DOHH2 (cell line): ENCODE results near the gene C6orf62.
"Not testable (repeated sequence)": the region's sequence is repeated elsewhere in the genome, so short reads cannot be mapped to it uniquely, and the experiment has no call there.

Experiments
- H3F3A ChIP-seq: fragments of 200-600 bp; sonication (generic), shearing (Covaris generic); 2 replicates; pipeline ENCODE4 v1.6.0; 2016; ENCODE audit warnings: antibody characterized with exemption, mild to moderate bottlenecking; ENCODE audit not compliant: control insufficient read depth, insufficient read depth
- H3K27ac ChIP-seq: fragments of 200-600 bp; sonication (generic); 2 replicates; pipeline ENCODE4 v1.5.1; 2014; ENCODE audit warnings: low read depth, mild to moderate bottlenecking, low read length, moderate library complexity
- H3K27me3 ChIP-seq: fragments of 200-600 bp; sonication (generic); 2 replicates; pipeline ENCODE4 v1.6.1; 2014; ENCODE audit warnings: mild to moderate bottlenecking, low read length, mixed read lengths; ENCODE audit not compliant: control insufficient read depth
- H3K36me3 ChIP-seq: fragments of 200-600 bp; sonication (generic); 2 replicates; pipeline ENCODE4 v1.6.1; 2014; ENCODE audit warnings: mild to moderate bottlenecking, low read length, moderate library complexity, mixed read lengths; ENCODE audit not compliant: control insufficient read depth
- H3K4me1 ChIP-seq: fragments of 200-600 bp; sonication (generic); 2 replicates; pipeline ENCODE4 v1.6.1; 2014; ENCODE audit warnings: mild to moderate bottlenecking, low read length, mixed read lengths; ENCODE audit not compliant: control insufficient read depth
- H3K4me2 ChIP-seq: fragments of 200-600 bp; sonication (generic); 2 replicates; pipeline ENCODE4 v1.6.0; 2014; ENCODE audit warnings: mild to moderate bottlenecking, low read length, moderate library complexity
- H3K4me3 ChIP-seq: fragments of 200-600 bp; sonication (generic); 2 replicates; pipeline ENCODE4 v1.5.1; 2014; ENCODE audit warnings: mild to moderate bottlenecking, low read length, mixed read lengths
- H3K79me2 ChIP-seq: fragments of 200-600 bp; sonication (generic); 2 replicates; pipeline ENCODE4 v1.6.1; 2014; ENCODE audit warnings: mild to moderate bottlenecking, low read length, mixed read lengths; ENCODE audit not compliant: control insufficient read depth
- H3K9me2 ChIP-seq: fragments of 200-600 bp; sonication (generic); replicated peaks from 2 replicates; pipeline ENCODE4 v1.6.1; 2014; ENCODE audit warnings: mild to moderate bottlenecking, low read length, mixed read lengths; ENCODE audit not compliant: control insufficient read depth
- H3K9me3 ChIP-seq: fragments of 200-600 bp; sonication (generic); 2 replicates; pipeline ENCODE4 v1.6.1; 2014; ENCODE audit warnings: antibody characterized with exemption, low read length, mixed read lengths; ENCODE audit not compliant: control insufficient read depth, insufficient read depth
- H4K20me1 ChIP-seq: fragments of 200-600 bp; sonication (generic); 2 replicates; pipeline ENCODE4 v1.6.0; 2014; ENCODE audit warnings: low read depth, mild to moderate bottlenecking, antibody characterized with exemption, low read length, moderate library complexity; ENCODE audit not compliant: control insufficient read depth, insufficient read depth
- EZH2phosphoT487 ChIP-seq: fragments of 200-600 bp; sonication (generic); IDR thresholded peaks from 2 replicates; pipeline ENCODE4 v1.6.1; 2017; ENCODE audit warnings: borderline replicate concordance, mild to moderate bottlenecking, antibody characterized with exemption, low read length, moderate library complexity, mixed read lengths
- TF ChIP-seq, protein P1 (sequence below): fragments of 200-600 bp; sonication (generic); IDR thresholded peaks from one replicate; pipeline ENCODE4 v1.5.1; 2014; ENCODE audit warnings: antibody characterized with exemption, mild to moderate bottlenecking, low read depth, low read length; ENCODE audit not compliant: poor library complexity, severe bottlenecking

Gene C6orf62

GRCh38 chr6:24738741-24739140, 19.8 kb upstream of the C6orf62 start:
- H3K79me2 ChIP-seq: no peaks in the 10 kb centered on the region
- no peaks in the 10 kb centered on the region for H3K27me3 ChIP-seq
- H3K4me3 ChIP-seq: no peak overlapping the region
- peaks cover 10% of the 10 kb centered on the region for H3K4me1 ChIP-seq
- no peak overlapping the region for H3K4me2 ChIP-seq
- no peaks in the 10 kb centered on the region for H3F3A ChIP-seq
- H3K9me3 ChIP-seq: peaks cover 7% of the 10 kb centered on the region; the same call in 1 of the 2 replicates
- no peak overlapping the region for H3K27ac ChIP-seq
- no peaks in the 10 kb centered on the region; the same call in 1 of the 2 replicates for H3K36me3 ChIP-seq
- no peaks in the 10 kb centered on the region for H4K20me1 ChIP-seq
- TF ChIP-seq, protein P1, sequence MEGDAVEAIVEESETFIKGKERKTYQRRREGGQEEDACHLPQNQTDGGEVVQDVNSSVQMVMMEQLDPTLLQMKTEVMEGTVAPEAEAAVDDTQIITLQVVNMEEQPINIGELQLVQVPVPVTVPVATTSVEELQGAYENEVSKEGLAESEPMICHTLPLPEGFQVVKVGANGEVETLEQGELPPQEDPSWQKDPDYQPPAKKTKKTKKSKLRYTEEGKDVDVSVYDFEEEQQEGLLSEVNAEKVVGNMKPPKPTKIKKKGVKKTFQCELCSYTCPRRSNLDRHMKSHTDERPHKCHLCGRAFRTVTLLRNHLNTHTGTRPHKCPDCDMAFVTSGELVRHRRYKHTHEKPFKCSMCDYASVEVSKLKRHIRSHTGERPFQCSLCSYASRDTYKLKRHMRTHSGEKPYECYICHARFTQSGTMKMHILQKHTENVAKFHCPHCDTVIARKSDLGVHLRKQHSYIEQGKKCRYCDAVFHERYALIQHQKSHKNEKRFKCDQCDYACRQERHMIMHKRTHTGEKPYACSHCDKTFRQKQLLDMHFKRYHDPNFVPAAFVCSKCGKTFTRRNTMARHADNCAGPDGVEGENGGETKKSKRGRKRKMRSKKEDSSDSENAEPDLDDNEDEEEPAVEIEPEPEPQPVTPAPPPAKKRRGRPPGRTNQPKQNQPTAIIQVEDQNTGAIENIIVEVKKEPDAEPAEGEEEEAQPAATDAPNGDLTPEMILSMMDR: no peak
- TF ChIP-seq EZH2phosphoT487: no peak
- H3K9me2 ChIP-seq: no peaks in the 10 kb centered on the region

DNA sequence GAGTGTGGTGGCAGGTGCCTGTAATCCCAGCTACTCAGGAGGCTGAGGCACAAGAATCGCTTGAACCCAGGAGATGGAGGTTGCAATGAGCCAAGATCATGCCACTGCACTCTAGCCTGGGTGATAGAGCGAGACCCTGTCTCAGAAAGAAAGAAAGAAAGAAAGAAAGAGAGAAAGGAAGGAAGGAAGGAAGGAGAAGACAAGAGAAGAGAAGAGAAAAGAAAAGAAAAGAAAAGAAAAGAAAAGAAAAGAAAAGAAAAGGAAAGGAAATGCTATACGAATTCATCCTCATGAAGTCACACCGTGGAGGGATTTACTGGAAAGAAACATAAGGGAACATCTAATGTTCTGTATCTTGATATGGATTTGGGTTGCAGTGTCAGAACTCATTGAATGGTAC, 15.8 kb upstream of the C6orf62 start:
- not testable (repeated sequence) for H4K20me1 ChIP-seq, H3K4me2 ChIP-seq, H3K4me3 ChIP-seq, H3K27me3 ChIP-seq, H3K4me1 ChIP-seq, H3F3A ChIP-seq, H3K36me3 ChIP-seq, H3K79me2 ChIP-seq, H3K27ac ChIP-seq, H3K9me2 ChIP-seq
- H3K9me3 ChIP-seq: peaks cover 25% of the 10 kb centered on the region

DNA sequence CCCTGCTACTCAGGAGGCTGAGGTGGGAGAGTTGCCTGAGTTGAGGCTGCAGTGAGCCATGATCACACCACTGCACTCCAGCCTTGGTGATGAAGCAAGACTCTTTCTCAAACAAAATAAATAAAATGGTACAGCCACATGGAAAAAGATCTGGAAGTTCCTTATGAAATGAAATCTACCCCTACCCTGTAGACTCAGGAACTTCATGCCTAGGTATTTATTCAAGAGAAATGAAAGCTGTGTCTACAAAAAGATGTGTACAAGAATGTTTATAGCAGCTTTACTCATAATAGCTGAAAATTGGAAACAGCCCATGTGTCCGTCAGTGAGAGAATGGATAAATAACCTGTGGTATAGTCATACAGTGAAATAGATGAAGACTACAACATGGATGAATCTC, 15.2 kb upstream of the C6orf62 start:
- H3K4me1 ChIP-seq: peaks cover 7% of the 10 kb centered on the region

GRCh38 chr6:24731456-24732134, 12.6 kb upstream of the C6orf62 start:
- H3K79me2 ChIP-seq, H3K27ac ChIP-seq, H3K4me3 ChIP-seq, H4K20me1 ChIP-seq, H3K36me3 ChIP-seq, H3F3A ChIP-seq, H3K4me2 ChIP-seq, H3K27me3 ChIP-seq, H3K9me2 ChIP-seq: not testable (repeated sequence)
- peaks cover 25% of the 10 kb centered on the region for H3K9me3 ChIP-seq
- H3K4me1 ChIP-seq: peaks cover 13% of the 10 kb centered on the region

More for the DNA sequence above, 15.2 kb upstream of the C6orf62 start:
- H3K79me2 ChIP-seq: no peaks in the 10 kb centered on the region
- H3K4me2 ChIP-seq: no peak overlapping the region
- H3K27me3 ChIP-seq: no peaks in the 10 kb centered on the region
- H3K4me3 ChIP-seq: no peak overlapping the region
- 0 out of 2 replicates have a peak, but pooled peaks cover 3% of the 10 kb centered on the region for H3F3A ChIP-seq
- no peaks in the 10 kb centered on the region for H3K36me3 ChIP-seq
- TF ChIP-seq EZH2phosphoT487: no peak
- TF ChIP-seq, protein P1: no peak
- no peak overlapping the region for H3K27ac ChIP-seq
- H4K20me1 ChIP-seq: no peaks in the 10 kb centered on the region
- H3K9me3 ChIP-seq: peaks cover 25% of the 10 kb centered on the region
- H3K9me2 ChIP-seq: no peaks in the 10 kb centered on the region

DNA sequence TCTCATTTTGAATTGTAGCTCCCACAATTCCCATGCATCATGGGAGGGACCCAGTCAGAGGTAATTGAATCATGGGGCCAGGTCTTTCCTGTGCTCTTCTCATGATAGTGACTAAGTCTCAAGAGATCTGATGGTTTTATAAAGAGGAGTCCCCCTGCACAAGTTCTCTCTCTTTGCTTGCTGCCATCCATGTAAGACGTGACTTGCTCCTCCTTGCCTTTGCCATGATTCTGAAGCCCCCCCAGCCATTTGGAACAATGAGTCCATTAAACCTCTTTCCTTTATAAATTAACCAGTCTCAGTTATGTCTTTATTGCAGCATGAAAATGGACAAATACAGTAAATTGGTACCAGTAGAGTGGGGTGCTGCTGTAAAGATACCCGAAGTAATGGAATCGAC, 11.7 kb upstream of the C6orf62 start:
- not testable (repeated sequence) for H4K20me1 ChIP-seq, H3K9me2 ChIP-seq, H3K4me2 ChIP-seq, H3K27me3 ChIP-seq, H3K27ac ChIP-seq, H3K36me3 ChIP-seq, H3K4me3 ChIP-seq, H3F3A ChIP-seq, H3K79me2 ChIP-seq
- Histone ChIP-seq H3K9me3 (peaks cover 25% of the 10 kb centered on the region), H3K4me1 (peaks cover 13% of the 10 kb centered on the region)
